ENCODE measurements around the gene ZBTB6. TPM values are rescaled to one million over a fixed set of nuclear protein-coding genes. Genes with fewer than 3 reads are reported as not detected.

ZBTB6 gene
- total and polyA plus RNA-seq, 2 of the 8 experiments (the other 6 are each of a cell fraction or from before 2014, with no cell fraction given), result 2.0 to 10.0 TPM

- H3K79me2 ChIP-seq (ENCODE audit: control insufficient read depth in 1 of 2, insufficient read depth in 2 of 2, low read length in 2 of 2), result peaks cover 3 to 59% of the 10 kb centered on the region in 2 experiments; a peak in 3 of 4 replicates
- no peak overlapping the region for H2BK120ac ChIP-seq (replicated peaks; ENCODE audit: low read depth, low read length)
- no peaks in the 10 kb centered on the region for H3K79me1 ChIP-seq (ENCODE audit: low read depth, low read length)
- no peaks in the 10 kb centered on the region; a peak in 1 of 8 replicates for H3K36me3 ChIP-seq (ENCODE audit: control insufficient read depth in 2 of 4, insufficient read depth in 4 of 4, low read length in 3 of 4)
- H3K4me1 ChIP-seq (replicated peaks in 1 of 4; ENCODE audit: control insufficient read depth in 3 of 4, insufficient read depth in 4 of 4, low read length in 3 of 4), result no peaks in the 10 kb centered on the region; a peak in 1 of 7 replicates
- H3K56ac ChIP-seq (replicated peaks; ENCODE audit: insufficient read length, low read depth, low read length), result no peak overlapping the region
- H2AFZ ChIP-seq (ENCODE audit: low read length), result no peak overlapping the region
- FAIRE-seq, result no peak
- H3K9me3 ChIP-seq (ENCODE audit: insufficient read depth in 2 of 2, low read depth in 1 of 2, low read length in 1 of 2), result no peaks in the 10 kb centered on the region
- H4K20me1 ChIP-seq (replicated peaks in 1 of 2; ENCODE audit: control insufficient read depth in 1 of 2, insufficient read depth in 2 of 2, low read length in 2 of 2), result no peaks in the 10 kb centered on the region
- H3K4ac ChIP-seq (replicated peaks; ENCODE audit: insufficient read length, low read depth, low read length), result peak overlapping the region; percentile 46
- peak overlapping the region; percentile 79 for H3K18ac ChIP-seq (ENCODE audit: extremely low read depth, low read length)
- peak overlapping the region; percentile 98 for H4K8ac ChIP-seq (ENCODE audit: extremely low read depth, insufficient read depth, low read length)
- H3K27me3 ChIP-seq (replicated peaks in 1 of 4; ENCODE audit: control insufficient read depth in 3 of 4, extremely low read depth in 1 of 4, insufficient read depth in 3 of 4, low read length in 3 of 4), result no peaks in the 10 kb centered on the region
- DNase-seq (ENCODE audit: low read depth in 1 of 2, low spot score in 2 of 2), result no peak
- no peak overlapping the region for H3K23ac ChIP-seq (ENCODE audit: insufficient read length)
- no peaks in the 10 kb centered on the region for H3K23me2 ChIP-seq (ENCODE audit: low read depth, low read length)
- H3K14ac ChIP-seq (ENCODE audit: insufficient read length), result no peak overlapping the region
- H4K5ac ChIP-seq (ENCODE audit: insufficient read length, low read depth, low read length), result peak overlapping the region; percentile 50
- ChIA-PET POLR2A (ENCODE audit: partially characterized antibody) (interaction anchor here (0.9 to 3.8 kb wide), 17 partner anchors 10 to 169 kb away, joined by 3 to 35 read pairs (median 5); partner anchors contain the start of genes PDCL, ZBTB26 and ZBTB6), CTCF (ENCODE audit: partially characterized antibody) (interaction anchor here (1.2 kb wide), 1 partner anchor 8 kb away, joined by 3 read pairs; the partner anchor contains the start of gene ZBTB6)
- TF ChIP-seq MAX (IDR thresholded peaks at IDR 0.05), result no peak
- no peak for TF ChIP-seq FOSL1 (IDR thresholded peaks at IDR 0.05; ENCODE audit: insufficient read depth, low read depth, low read length)
- no peak for TF ChIP-seq CEBPB (IDR thresholded peaks at IDR 0.05; ENCODE audit: low read depth, low read length)
- TF ChIP-seq TBP (IDR thresholded peaks at IDR 0.05; ENCODE audit: low read depth, low read length), result peak; percentile 69
- peak; percentile 51 for TF ChIP-seq TAF7 (optimal IDR thresholded peaks at IDR 0.05; ENCODE audit: borderline replicate concordance, low read depth, low read length)
- peak in 1 of 2 experiments; percentile 16 for TF ChIP-seq POLR2A (IDR thresholded peaks at IDR 0.05; ENCODE audit: control extremely low read depth in 1 of 2, low read depth in 2 of 2, low read length in 2 of 2)
- peak; percentile 67 for TF ChIP-seq SAP30 (IDR thresholded peaks at IDR 0.05; ENCODE audit: insufficient read depth, insufficient replicate concordance, low read length)
- peak in 1 of 2 experiments; percentile 21; a peak in 1 of 4 replicates for TF ChIP-seq SIN3A (conservative IDR thresholded peaks at IDR 0.05 in 1 of 2, IDR thresholded peaks at IDR 0.05 in 1 of 2; ENCODE audit: low read depth in 1 of 2, low read length in 2 of 2)
- H3K4me2 ChIP-seq (ENCODE audit: insufficient read depth in 1 of 2, low read depth in 2 of 2, low read length in 2 of 2), result peak overlapping the region; percentile 71 to 72
- H2BK5ac ChIP-seq (ENCODE audit: low read depth, low read length), result 0 out of 2 replicates have a peak overlapping the region, but pooled peaks have one; percentile 46
- H2AK5ac ChIP-seq (ENCODE audit: low read depth, low read length), result no peak overlapping the region
- peak overlapping the region; percentile 79 for H3K27ac ChIP-seq (ENCODE audit: low read depth, low read length)
- H3K9ac ChIP-seq (replicated peaks in 1 of 4; ENCODE audit: extremely low read depth in 1 of 4, low read depth in 3 of 4, low read length in 3 of 4), result peak overlapping the region; percentile 94 to 96 (median 94)
- no peak overlapping the region for H2BK20ac ChIP-seq (ENCODE audit: low read length)
- H3K4me3 ChIP-seq (ENCODE audit: extremely low read depth in 1 of 4, insufficient read depth in 2 of 4, low read depth in 3 of 4, low read length in 4 of 4), result peak overlapping the region; percentile 89 to 93 (median 92)
- WGBS, 2 experiments (ENCODE audit: extremely low coverage in 1 of 2, insufficient coverage in 1 of 2, insufficient read length in 1 of 2, insufficient replicate concordance in 2 of 2, low coverage in 1 of 2, low lambda C conversion rate in 2 of 2, missing lambda C conversion rate in 1 of 2), result 1% methylated on average over 7 of the region's 8 CpGs; no CpG with 5 or more reads in 1 of the 2 experiments
- H2BK12ac ChIP-seq (ENCODE audit: low read depth, low read length), result peak overlapping the region; percentile 42; the same call in 1 of the 2 replicates
- no peak overlapping the region for H2BK15ac ChIP-seq (ENCODE audit: low read length)
- no peak overlapping the region for H4K91ac ChIP-seq (replicated peaks; ENCODE audit: insufficient read length, low read length)
Observed at GRCh38 chr9:122904466-122904822, 8.7 kb downstream of the ZBTB6 start.

Data from H1 (cell line).